Erythroblast (primary cell): ENCODE data around the gene KLRF2.
A peak's percentile ranks its signal among the peaks of the same experiment; 100 is the strongest.
"Not testable (repeated sequence)": the region's sequence is repeated elsewhere in the genome, so short reads cannot be mapped to it uniquely, and the experiment has no call there.

ENCODE experiments used
- DNase-seq, 2 experiments: peaks; one replicate each; lab custom pipeline; 2025; lab: John Stamatoyannopoulos, UW
- GATA1 ChIP-seq: IDR thresholded peaks from 2 replicates; pipeline ENCODE4 v1.6.1; 2011; ENCODE audit warnings: low read depth, mild to moderate bottlenecking, control low read depth, low read length, moderate library complexity
- POLR2A ChIP-seq: IDR thresholded peaks from 2 replicates; pipeline ENCODE4 v1.6.1; 2011; ENCODE audit warnings: mild to moderate bottlenecking, low read length

KLRF2 gene

DNA sequence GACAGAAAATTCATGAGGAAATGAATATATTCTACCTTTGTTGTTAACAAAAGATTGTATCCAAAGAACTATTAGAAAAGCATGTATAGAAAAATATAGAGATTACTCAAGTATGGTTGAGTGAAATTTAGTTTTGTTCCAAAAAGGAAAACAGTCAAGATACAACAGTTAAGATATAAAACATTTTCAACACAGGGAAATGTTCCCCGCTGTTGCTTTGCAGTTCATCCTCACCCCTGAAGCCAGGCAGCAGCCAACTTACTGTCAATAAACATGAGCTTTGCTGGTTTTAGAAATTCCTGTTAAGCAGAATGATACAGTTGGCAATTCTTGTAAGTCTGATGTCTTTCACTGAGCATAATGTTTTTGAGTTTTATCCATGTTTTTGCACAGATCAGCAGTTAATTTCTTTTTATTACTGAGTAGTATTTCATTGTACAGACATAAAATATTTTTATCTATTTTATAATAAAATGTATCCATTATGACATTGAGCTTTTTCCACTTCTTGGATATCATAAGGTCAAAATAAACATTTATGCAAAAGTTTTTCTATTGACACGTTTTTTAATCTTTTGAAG lies 10.9 kb upstream of the KLRF2 start:
- no peak for DNase-seq
- no peak for TF ChIP-seq POLR2A
- TF ChIP-seq GATA1: no peak

DNA sequence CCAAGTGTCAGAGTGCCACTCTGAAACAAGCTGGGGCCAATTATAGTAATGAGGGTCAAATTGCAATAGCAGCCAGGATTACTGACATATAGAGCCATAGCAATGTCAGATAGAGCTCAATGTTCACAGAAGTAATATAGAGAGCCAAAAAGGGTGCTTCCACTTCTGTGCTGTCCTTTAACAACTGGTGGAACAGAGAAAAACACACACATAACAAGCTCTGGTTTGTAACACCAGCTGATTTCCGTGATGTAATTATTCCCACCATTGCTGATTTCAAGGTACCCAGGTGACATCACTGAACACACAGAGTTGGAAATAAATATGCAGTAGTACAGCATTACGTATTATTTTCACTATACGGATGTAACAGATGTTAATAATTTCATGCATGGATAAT lies 9.1 kb upstream of the KLRF2 start:
- no peak for DNase-seq
- TF ChIP-seq POLR2A: no peak
- no peak for TF ChIP-seq GATA1

DNA sequence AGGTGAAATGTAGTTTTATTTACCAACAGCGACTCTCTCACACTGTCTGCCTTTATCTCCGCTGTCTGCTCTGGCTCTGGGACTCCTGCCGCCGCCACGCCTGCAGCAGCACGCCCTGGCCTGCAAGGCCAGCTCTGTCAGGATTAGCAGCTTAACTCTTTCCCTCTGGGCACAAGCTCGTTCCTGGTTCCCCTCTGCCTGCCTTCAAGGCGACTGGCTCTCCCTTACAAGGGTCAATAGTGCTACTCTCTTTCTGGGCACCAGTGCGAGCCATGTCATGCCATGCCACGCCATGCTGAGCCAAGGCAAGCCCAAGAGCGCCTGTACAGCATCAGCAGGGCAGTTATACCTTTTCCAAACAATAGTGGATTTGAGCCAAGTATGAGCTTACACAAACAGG lies 8.5 kb upstream of the KLRF2 start:
- TF ChIP-seq GATA1 (no peak), POLR2A (no peak)
- DNase-seq: no peak

DNA sequence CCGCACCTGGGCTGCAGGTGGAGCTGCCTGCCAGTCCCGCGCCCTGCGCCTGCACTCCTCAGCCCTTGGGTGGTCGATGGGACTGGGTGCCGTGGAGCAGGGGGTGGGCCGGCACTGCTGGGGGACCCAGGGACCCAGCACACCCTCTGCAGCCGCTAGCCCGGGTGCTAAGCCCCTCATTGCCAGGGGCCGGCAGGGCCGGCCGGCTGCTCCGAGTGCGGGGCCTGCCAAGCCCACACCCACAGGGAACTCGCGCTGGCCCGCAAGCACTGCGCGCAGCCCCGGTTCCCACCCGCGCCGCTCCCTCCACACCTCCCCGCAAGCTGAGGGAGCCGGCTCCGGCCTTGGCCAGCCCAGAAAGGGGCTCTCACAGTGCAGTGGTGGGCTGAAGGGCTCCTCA lies 5.2 kb upstream of the KLRF2 start:
- DNase-seq: not testable (repeated sequence)

DNA sequence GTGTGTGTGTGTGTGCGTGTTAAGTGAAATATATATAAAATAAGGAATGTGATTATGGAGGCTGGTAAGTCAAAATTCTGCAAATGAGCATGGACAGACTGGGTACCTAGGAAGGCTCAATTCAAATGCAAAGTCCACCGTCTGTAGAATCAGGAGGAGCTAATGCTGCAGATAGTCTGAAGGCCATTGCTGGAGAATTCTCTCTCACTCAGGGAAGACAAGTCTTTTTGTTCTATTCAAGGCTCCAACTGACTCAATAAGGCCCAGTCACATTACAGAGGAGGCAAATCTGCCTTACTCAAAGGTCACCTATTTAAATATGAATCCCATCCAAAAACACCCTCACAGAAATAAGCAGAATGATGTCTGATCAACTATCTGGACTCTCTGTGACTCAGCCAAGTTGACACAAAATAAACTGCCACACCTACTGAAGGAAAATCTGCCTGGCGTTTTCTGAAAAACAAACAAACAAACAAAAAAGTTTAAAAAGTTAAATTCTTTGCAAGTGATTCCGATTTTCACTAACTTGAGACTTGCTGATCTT lies 684 bp upstream of the KLRF2 start:
- no peak for TF ChIP-seq GATA1
- no peak for TF ChIP-seq POLR2A
- no peak for DNase-seq

DNA sequence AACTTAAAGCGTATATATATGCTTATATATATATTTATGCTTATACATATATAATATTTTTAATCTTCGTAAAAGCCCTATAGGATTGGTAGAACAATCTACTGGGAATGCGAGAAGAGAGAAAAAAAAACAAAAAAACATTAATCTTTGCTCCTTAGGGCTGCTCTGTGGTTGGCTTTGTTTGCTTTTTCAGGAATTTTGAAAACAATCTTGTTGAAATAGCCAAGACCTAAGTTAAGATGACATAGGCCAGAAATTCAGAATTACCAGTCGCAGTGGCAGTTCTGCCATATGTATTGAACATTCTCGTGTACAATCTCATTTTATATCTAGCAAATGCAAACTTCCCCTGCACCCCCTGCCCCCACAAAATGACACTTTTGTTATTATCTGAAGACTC lies 699 bp downstream of the KLRF2 start:
- DNase-seq: no peak

DNA sequence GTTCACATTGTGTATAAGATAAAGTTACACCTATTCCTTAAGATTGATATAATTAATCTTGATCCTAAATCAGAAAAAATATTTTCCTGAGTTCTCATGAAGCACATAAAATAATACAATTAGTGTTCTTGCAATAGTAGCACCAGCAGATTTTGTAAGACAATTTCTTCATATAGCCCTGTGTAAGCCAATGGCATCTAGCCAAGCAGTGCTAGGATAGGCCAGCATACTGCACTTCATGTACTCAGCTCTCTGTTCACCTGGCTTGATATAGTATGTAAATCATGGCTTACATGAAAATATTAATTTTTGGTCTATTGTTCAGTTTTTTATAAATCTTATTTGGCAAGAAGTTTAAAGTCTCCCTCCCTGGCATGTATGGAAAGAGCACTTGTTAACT lies 1.9 kb downstream of the KLRF2 start:
- no peak for TF ChIP-seq GATA1
- TF ChIP-seq POLR2A: no peak
- DNase-seq: no peak

More for the DNA sequence above, 699 bp downstream of the KLRF2 start:
- no peak for TF ChIP-seq POLR2A
- TF ChIP-seq GATA1: no peak

DNA sequence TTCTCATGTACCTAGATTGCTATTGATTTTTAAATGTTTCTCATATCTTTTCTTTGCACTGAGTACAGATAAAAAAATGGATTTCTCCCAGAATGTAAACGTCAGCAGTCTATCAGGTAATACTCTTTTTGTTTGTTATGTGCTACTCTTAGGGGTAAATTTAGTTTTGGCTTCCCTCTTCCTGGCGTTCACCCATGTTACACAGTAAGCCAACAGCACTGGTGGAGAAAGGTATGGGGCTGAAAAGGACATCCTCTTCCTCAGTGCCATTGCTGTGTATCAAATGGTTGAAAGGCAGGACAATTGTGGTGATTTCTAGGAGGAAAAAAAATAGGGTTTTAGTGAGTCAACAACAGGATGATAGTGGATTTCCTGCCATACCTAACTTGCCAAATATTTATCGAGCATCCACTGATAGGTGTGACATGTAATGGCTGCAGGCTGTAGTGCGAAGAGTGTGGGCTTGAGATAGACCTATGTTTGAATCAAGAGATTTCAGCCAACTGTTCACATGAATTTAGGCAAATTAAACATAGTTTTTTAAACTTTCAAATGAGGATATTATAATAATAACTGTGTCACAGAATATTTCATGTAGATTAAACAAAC lies 7.5 kb downstream of the KLRF2 start:
- no peak for DNase-seq
- no peak for TF ChIP-seq POLR2A
- no peak for TF ChIP-seq GATA1

DNA sequence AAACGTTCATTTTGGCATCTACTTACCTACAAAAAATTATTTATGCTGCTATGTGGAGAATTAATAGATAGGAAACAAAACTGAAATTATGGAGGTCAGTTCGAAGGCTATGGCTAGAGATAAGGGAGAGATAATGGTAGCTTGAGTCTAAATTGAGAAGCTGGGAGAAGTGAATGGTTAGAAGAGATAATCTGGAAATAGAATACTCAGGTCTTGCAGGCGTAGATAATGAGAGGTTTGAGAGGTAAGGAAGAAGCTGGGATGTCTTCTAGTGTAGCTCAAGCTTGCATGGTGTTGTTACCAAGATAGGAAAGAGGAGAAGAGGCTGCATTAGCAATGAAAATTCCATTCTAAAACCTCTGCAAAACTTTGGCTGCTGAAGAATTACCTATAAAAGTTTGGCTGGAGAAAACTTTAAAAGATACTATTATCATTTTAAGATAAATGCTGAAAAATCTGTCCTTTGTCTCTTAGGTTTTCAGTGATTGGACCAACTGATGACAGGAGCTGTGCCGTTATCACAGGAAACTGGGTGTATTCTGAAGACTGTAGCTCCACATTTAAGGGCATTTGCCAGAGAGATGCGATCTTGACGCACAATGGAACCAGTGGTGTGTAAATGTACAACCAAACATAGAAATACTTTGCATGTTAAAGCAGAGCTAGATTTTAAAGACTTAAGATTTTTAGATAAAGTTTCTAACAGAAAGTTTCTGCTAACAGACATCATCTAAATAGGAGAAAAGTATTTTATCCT lies 14.1 kb downstream of the KLRF2 start:
- peak; percentile 7 to 58 for DNase-seq
- TF ChIP-seq POLR2A (no peak), GATA1 (no peak)

DNA sequence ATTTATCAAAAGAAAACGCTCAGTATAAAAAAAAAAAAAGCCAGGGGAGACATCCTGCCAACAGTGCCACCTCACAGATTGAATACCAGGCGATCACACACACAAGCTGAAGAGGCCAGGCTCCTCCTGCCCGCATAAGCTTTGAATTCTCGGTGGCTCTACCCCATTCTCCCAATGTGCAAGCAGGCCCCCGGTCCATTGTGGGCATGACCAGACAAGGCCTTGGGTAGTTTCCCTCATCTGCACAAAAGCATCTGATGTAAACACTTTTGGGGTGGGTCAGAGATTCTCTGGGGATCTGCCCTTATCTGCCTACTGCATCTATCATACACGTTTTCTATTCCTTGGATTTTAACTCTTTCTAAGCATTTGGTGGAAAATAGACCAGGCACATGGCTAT lies 16.2 kb downstream of the KLRF2 start:
- TF ChIP-seq GATA1 (no peak), POLR2A (no peak)
- no peak for DNase-seq

DNA sequence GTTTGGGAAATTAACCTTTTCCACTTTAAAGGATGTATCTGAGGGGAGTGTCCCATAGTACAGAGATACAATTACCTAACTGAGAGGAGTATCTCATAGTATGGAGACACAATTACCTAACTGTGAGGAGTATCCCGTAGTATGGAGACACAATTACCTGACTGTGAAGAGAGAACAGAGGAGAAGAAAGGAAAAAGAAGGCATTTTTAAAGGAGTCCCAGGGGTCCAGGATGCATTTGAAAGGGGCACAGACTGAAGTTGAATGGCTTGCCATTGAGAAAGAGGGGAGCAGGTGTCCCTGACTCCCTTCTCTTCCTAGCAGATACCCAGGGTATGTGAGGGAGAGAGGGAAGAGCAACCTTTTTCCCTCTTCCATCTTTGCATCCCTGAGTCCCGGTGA lies 17.9 kb downstream of the KLRF2 start:
- TF ChIP-seq POLR2A (no peak), GATA1 (no peak)
- DNase-seq: no peak

DNA sequence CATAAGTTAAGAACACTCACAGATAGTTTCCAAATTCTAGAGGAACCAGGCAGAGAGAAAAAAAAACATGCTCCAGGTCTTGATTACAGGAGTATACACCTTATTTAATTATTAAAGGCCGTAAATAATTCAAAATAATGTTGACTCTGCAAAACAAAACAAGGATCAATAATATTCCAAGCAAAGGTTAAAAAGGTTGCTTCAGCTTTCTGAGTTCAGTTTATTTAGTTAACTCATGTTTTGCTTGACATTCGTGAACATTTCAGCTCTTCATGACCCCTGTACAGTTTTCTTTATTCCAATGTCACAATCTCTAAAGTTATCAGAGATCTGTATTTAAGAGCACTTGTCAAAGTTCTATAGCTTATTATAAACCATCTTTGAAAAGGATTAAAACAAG lies 19.6 kb downstream of the KLRF2 start:
- TF ChIP-seq POLR2A (no peak), GATA1 (no peak)
- no peak for DNase-seq

DNA sequence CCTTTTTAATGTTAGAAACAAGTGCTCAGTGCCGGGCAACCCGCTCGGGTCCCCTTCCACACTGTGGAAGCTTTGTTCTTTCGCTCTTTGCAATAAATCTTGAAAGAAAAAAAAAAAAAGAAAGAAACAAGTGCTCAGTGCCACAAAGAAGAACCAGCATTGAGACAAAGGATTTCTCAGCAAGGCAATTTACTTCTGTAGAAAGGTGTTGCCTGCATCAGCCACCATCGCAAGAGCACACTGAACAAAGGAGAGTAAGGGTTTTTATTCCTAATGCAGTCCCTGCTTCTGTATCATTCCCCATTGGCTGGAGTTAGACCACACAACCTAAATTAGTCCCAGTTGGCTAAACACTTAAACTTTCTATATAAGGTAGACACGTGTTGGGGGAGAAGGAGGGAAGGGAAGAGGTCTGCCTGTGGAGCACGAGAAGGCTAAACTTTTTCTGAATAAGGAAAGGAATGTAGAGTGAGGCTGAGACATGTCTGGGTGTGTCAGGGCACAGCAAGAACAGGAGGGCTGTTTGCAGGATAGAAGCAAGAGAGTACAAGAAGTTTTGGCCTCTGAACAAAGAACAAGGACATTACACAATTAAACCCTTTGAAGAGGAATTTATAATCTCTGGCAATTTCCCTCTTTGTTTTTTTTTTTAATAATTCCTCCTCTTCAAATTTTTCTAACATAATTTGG lies 21.4 kb downstream of the KLRF2 start:
- TF ChIP-seq GATA1 (no peak), POLR2A (no peak)
- DNase-seq: no peak

DNA sequence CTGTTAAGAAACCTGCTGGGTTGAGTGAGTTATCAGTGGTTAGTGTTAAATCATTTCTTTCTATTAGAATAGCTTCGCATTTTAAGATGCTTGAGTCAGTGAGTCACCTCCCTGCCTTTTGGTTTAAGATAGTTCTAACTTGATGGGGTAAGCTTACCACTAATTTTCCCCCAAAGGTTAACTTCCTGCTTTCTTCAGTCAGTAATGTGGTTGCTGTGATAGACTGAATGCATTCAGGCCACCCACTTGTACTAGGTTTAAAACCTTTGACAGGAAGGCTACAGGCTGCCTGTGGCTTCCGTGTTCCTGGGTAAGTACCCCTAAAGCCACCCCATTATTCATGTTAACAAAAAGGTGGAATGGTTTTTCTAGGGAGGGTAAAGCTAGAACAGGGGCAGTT lies 25.6 kb downstream of the KLRF2 start:
- TF ChIP-seq POLR2A: no peak
- no peak for TF ChIP-seq GATA1
- no peak for DNase-seq
